Nephron progenitor cell (in vitro differentiated cells): ENCODE measurements around the gene TMEM170A.
"Not testable (repeated sequence)": the region's sequence is repeated elsewhere in the genome, so short reads cannot be mapped to it uniquely, and the experiment has no call there.

ENCODE experiments used
- DNase-seq: peaks from one replicate; pipeline ENCODE4 v3.0.0; 2021
- H3K27ac Mint-ChIP-seq: 2 replicates; pipeline ENCODE4 v1.8.0; 2021; ENCODE audit warnings: mild to moderate bottlenecking, moderate library complexity, mixed read lengths
- H3K27me3 Mint-ChIP-seq: 2 replicates; pipeline ENCODE4 v1.8.0; 2021; ENCODE audit warnings: mild to moderate bottlenecking, low read depth, mixed read lengths; ENCODE audit not compliant: poor library complexity
- H3K36me3 Mint-ChIP-seq: 2 replicates; pipeline ENCODE4 v1.8.0; 2021; ENCODE audit warnings: low read depth, mixed read lengths
- H3K4me1 Mint-ChIP-seq: 2 replicates; pipeline ENCODE4 v1.8.0; 2021; ENCODE audit warnings: mixed read lengths
- H3K4me3 Mint-ChIP-seq: 2 replicates; pipeline ENCODE4 v1.8.0; 2021; ENCODE audit warnings: mild to moderate bottlenecking, moderate library complexity, mixed read lengths
- H3K9me3 Mint-ChIP-seq: 2 replicates; pipeline ENCODE4 v1.8.0; 2021; ENCODE audit warnings: mild to moderate bottlenecking, moderate library complexity, mixed read lengths
- CTCF ChIP-seq: fragments of 200-600 bp; sonication (generic); IDR thresholded peaks from 2 replicates; pipeline ENCODE4 v1.5.0; 2021; ENCODE audit warnings: antibody characterized with exemption

TMEM170A gene

DNA sequence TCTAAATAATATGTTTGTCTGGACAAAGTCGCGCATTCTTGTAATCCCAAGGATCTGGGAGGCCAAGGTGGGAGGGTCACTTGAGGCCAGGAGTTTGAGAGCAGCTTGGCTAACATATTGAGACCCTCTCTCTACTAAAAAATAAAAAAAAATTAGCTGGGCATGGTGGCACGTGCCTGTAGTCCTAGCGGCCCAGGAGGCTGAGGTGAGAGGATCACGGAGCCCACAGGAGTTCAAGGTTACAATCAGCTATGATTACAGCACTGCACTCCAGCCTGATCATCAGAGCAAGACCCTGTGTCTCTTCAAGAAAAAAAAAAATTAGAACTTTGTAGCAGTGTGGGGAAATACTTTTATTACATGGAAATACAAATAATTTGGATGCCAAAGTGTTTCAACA lies 36.9 kb upstream of the TMEM170A start:
- H3K27ac Mint-ChIP-seq = no peak overlapping the region

GRCh38 chr16:75498605-75499322 lies 34.3 kb upstream of the TMEM170A start:
- not testable (repeated sequence) for H3K27ac Mint-ChIP-seq, H3K4me3 Mint-ChIP-seq, H3K36me3 Mint-ChIP-seq, DNase-seq, H3K9me3 Mint-ChIP-seq
- peaks cover 16% of the 10 kb centered on the region for H3K27me3 Mint-ChIP-seq
- peaks cover 13% of the 10 kb centered on the region for H3K4me1 Mint-ChIP-seq

More for the DNA sequence above, 36.9 kb upstream of the TMEM170A start:
- peaks cover 10% of the 10 kb centered on the region for H3K27me3 Mint-ChIP-seq
- H3K4me3 Mint-ChIP-seq = no peak overlapping the region
- TF ChIP-seq CTCF = no peak
- DNase-seq = no peak
- no peaks in the 10 kb centered on the region for H3K36me3 Mint-ChIP-seq
- H3K9me3 Mint-ChIP-seq = no peaks in the 10 kb centered on the region
- peaks cover 12% of the 10 kb centered on the region for H3K4me1 Mint-ChIP-seq

DNA sequence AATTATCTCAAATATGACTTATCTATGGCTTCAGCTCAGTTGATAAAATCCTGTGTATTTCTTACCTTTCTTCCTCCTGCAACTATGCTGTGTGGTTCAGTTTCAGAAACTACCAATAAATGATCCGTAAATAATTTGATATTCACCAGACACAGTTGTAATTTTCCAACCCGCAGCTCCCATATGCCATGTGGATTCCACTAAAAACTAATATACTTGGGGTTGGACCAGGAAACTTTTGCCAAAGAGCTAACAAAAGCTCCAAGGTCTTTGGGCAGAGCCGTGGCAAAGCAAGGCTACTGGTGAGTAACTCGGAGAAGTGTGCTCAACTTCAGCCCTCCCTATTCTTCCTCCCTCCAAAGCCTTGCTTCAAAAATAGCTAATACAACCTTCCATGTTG lies 33.1 kb upstream of the TMEM170A start:
- no peaks in the 10 kb centered on the region for H3K9me3 Mint-ChIP-seq
- H3K4me3 Mint-ChIP-seq = no peak overlapping the region
- no peak for TF ChIP-seq CTCF
- no peak for DNase-seq
- peaks cover 19% of the 10 kb centered on the region for H3K27me3 Mint-ChIP-seq
- H3K36me3 Mint-ChIP-seq = no peaks in the 10 kb centered on the region
- no peak overlapping the region for H3K27ac Mint-ChIP-seq
- peaks cover 13% of the 10 kb centered on the region for H3K4me1 Mint-ChIP-seq

GRCh38 chr16:75495076-75495674 lies 30.7 kb upstream of the TMEM170A start, which contains the start of gene CHST6:
Gene CHST6 (minus strand): TSS chr16:75495441. CDS start chr16:75479828, 15,613 bp downstream.
- Mint-ChIP-seq H3K27me3 (peaks cover 16% of the 10 kb centered on the region), H3K4me1 (peaks cover 13% of the 10 kb centered on the region), H3K27ac (no peak within 1 kb of the TSS), H3K36me3 (no peaks in the 10 kb centered on the region), H3K9me3 (no peaks in the 10 kb centered on the region), H3K4me3 (peak within 1 kb of the TSS; percentile 92)
- TF ChIP-seq CTCF = no peak
- DNase-seq = peak; percentile 70

DNA sequence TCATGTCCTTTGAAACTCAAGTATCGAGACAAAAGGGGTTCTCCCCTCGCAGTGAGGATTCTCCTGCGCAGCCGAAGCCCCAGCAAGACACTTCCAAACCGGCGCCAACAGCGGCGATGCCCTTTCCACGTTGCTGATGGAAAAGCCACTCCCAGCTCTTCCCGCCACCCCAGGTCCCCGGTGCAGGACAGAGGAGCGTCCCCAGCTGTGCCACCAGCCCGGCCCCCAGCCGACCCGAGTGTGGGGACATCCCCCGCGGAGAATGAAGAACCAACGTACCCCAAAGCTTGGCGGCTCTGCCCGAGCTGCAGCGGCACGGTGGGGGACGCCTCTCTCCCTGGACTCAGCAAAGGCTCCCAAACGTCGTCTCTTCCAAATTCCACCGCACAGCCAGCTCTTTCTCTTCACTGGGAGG lies 30.2 kb upstream of the TMEM170A start:
- Mint-ChIP-seq H3K4me3 (peak overlapping the region; percentile 92), H3K27ac (no peak overlapping the region), H3K9me3 (no peaks in the 10 kb centered on the region), H3K4me1 (peaks cover 13% of the 10 kb centered on the region), H3K36me3 (no peaks in the 10 kb centered on the region), H3K27me3 (peaks cover 16% of the 10 kb centered on the region)
- peak; percentile 37 for DNase-seq
- no peak for TF ChIP-seq CTCF

GRCh38 chr16:75494184-75494583 lies 29.7 kb upstream of the TMEM170A start:
- Mint-ChIP-seq H3K27ac (no peak overlapping the region), H3K4me1 (peaks cover 13% of the 10 kb centered on the region), H3K27me3 (peaks cover 16% of the 10 kb centered on the region), H3K9me3 (no peaks in the 10 kb centered on the region), H3K4me3 (peak overlapping the region; percentile 92), H3K36me3 (no peaks in the 10 kb centered on the region)
- DNase-seq = no peak
- no peak for TF ChIP-seq CTCF
